Measurements from ENCODE around the gene GMCL2. TPM values are rescaled to one million over a fixed set of nuclear protein-coding genes. Genes with fewer than 3 reads are reported as not detected.
A peak's percentile ranks its signal among the peaks of the same experiment; 100 is the strongest.

GMCL2 gene
- total RNA-seq, 2 donors from 2014 or later = not detected

DNA sequence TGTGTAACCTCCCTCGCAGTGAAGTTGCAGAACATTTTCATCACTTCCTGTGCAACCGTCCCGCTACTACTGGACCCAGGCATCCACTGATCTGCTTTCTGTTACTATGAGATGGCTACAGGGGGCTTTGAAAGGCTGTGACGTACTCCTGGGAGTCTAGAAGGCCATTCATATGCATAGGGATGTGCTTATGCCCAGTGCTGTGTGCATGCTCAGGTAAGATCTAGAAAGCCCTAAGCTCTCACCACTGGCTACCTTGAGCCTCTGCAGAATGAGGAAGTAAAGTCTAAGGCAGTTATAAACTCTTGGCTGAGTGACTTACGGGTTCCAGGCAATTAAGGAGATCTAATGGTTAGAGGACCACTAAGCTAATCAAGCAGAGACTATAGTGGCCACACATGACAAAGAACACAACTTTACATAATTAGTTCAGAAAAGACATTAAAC is 28.9 kb upstream of the GMCL2 start:
- Histone ChIP-seq H3K9me3 (ENCODE audit: control insufficient read depth, low read length) (no peaks in the 10 kb centered on the region), H3K4me1 (ENCODE audit: control insufficient read depth, insufficient read depth, low read length) (no peaks in the 10 kb centered on the region), H3K36me3 (ENCODE audit: control insufficient read depth, insufficient read depth, low read length) (peaks cover 86% of the 10 kb centered on the region), H3K27me3 (ENCODE audit: control insufficient read depth, insufficient read depth, low read length, poor library complexity, severe bottlenecking) (no peaks in the 10 kb centered on the region), H3K4me3 (ENCODE audit: low read length) (no peak overlapping the region), H3K9ac (ENCODE audit: extremely low read depth, low read length, poor library complexity, severe bottlenecking) (no peak overlapping the region), H3K27ac (ENCODE audit: low read depth, low read length) (no peak overlapping the region)
- Mint-ChIP-seq H3K4me1 (peaks cover 4% of the 10 kb centered on the region), H3K4me3 (no peak overlapping the region), H3K27me3 (ENCODE audit: insufficient read depth) (no peaks in the 10 kb centered on the region), H3K9me3 (no peaks in the 10 kb centered on the region), H3K27ac (no peak overlapping the region), H3K36me3 (ENCODE audit: low read depth) (peaks cover 77% of the 10 kb centered on the region)
- DNase-seq = no peak
- WGBS, 2 experiments (ENCODE audit: insufficient coverage in 1 of 2, insufficient read length in 1 of 2) = 94 to 95% methylated on average over 3 to 5 of the region's 5 CpGs
- TF ChIP-seq, protein P1, sequence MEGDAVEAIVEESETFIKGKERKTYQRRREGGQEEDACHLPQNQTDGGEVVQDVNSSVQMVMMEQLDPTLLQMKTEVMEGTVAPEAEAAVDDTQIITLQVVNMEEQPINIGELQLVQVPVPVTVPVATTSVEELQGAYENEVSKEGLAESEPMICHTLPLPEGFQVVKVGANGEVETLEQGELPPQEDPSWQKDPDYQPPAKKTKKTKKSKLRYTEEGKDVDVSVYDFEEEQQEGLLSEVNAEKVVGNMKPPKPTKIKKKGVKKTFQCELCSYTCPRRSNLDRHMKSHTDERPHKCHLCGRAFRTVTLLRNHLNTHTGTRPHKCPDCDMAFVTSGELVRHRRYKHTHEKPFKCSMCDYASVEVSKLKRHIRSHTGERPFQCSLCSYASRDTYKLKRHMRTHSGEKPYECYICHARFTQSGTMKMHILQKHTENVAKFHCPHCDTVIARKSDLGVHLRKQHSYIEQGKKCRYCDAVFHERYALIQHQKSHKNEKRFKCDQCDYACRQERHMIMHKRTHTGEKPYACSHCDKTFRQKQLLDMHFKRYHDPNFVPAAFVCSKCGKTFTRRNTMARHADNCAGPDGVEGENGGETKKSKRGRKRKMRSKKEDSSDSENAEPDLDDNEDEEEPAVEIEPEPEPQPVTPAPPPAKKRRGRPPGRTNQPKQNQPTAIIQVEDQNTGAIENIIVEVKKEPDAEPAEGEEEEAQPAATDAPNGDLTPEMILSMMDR (conservative IDR thresholded peaks at IDR 0.05) = no peak

DNA sequence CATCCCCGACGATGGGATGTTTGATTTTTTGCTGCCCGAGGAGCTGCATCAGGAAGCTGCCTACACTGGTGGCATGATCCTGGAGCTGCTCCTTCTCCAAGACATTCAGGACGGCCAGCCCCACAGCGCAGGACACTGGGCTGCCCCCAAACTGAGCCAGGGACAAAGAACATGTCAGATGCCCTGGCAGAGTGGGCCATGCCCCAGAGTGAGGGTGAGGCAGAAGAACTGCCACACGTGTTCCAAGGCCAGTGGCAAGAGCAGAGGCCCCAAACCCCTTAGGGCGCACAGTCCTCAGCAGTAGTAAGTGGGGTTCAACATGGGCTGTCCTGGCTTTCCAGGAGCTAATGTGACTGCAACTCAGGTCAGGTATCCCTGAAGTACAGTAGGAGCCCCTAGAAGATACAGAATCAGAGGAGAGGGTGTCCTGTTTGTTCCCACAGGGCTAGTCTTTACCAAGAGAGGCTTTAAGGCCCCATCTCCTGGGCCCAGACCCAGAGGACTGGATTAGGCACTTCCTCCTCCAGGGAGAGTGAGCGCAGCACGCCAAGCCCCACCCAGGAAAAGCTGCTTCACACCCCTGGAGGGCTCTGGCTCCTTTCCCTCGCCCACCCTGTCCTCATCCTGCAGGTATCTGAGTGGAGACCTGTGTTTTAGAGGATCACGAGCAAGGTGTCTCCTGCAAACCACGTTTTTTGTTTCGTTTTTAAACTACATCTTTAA is 28.3 kb upstream of the GMCL2 start:
- Mint-ChIP-seq H3K27me3 (ENCODE audit: insufficient read depth) (no peaks in the 10 kb centered on the region), H3K27ac (no peak overlapping the region), H3K4me3 (no peak overlapping the region), H3K9me3 (no peaks in the 10 kb centered on the region), H3K36me3 (ENCODE audit: low read depth) (peaks cover 77% of the 10 kb centered on the region), H3K4me1 (peaks cover 4% of the 10 kb centered on the region)
- Histone ChIP-seq H3K4me3 (ENCODE audit: low read length) (no peak overlapping the region), H3K4me1 (ENCODE audit: control insufficient read depth, insufficient read depth, low read length) (no peaks in the 10 kb centered on the region), H3K27me3 (ENCODE audit: control insufficient read depth, insufficient read depth, low read length, poor library complexity, severe bottlenecking) (no peaks in the 10 kb centered on the region), H3K36me3 (ENCODE audit: control insufficient read depth, insufficient read depth, low read length) (peaks cover 86% of the 10 kb centered on the region), H3K9me3 (ENCODE audit: control insufficient read depth, low read length) (no peaks in the 10 kb centered on the region), H3K9ac (ENCODE audit: extremely low read depth, low read length, poor library complexity, severe bottlenecking) (no peak overlapping the region), H3K27ac (ENCODE audit: low read depth, low read length) (no peak overlapping the region)
- TF ChIP-seq, protein P1 (conservative IDR thresholded peaks at IDR 0.05) = no peak
- WGBS, 2 experiments (ENCODE audit: insufficient coverage in 1 of 2, insufficient read length in 1 of 2) = 86 to 91% methylated on average over 6 to 13 of the region's 13 CpGs
- DNase-seq = peak; percentile 55

DNA sequence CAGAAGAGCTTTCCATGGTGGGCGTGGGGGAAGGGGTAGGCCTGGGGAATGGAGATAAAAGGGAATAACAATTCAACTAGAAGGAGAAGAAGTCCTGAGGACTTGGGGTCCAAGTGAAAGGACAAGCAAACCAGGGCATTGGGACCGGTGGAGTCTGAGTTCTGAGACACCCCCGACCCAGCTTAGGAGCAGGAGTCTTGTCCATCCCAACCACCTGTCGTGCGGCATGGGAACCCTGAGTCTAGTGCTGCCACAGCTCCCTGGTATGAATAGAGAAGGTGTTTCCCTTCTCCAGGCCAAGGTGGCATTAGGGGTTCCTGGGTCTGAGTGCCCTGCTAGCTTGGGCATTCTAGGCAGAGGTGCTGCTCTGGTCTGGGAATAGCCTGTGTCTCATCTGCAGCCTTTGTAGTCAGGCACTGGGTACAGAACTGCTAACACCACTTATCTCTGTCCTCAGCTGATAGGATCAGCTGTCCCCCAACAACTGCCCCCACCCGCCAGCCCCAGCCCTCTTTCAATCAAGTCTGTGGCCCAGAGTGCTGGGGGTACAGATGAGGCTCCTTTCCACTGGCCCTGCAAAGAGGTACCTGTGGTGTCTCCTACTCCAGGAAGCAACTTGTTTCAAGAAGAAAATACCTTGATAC is 27.1 kb upstream of the GMCL2 start:
- no peaks in the 10 kb centered on the region for H3K27me3 Mint-ChIP-seq (ENCODE audit: insufficient read depth)
- no peaks in the 10 kb centered on the region for H3K9me3 Mint-ChIP-seq
- Histone ChIP-seq H3K9ac (ENCODE audit: extremely low read depth, low read length, poor library complexity, severe bottlenecking) (no peak overlapping the region), H3K27ac (ENCODE audit: low read depth, low read length) (no peak overlapping the region), H3K4me1 (ENCODE audit: control insufficient read depth, insufficient read depth, low read length) (no peaks in the 10 kb centered on the region), H3K4me3 (ENCODE audit: low read length) (no peak overlapping the region), H3K36me3 (ENCODE audit: control insufficient read depth, insufficient read depth, low read length) (peaks cover 91% of the 10 kb centered on the region), H3K27me3 (ENCODE audit: control insufficient read depth, insufficient read depth, low read length, poor library complexity, severe bottlenecking) (no peaks in the 10 kb centered on the region), H3K9me3 (ENCODE audit: control insufficient read depth, low read length) (no peaks in the 10 kb centered on the region)
- WGBS, 2 experiments (ENCODE audit: insufficient coverage in 1 of 2, insufficient read length in 1 of 2) = 91 to 100% methylated on average over 2 to 6 of the region's 6 CpGs
- peak; percentile 66 for DNase-seq
- H3K4me1 Mint-ChIP-seq = peaks cover 4% of the 10 kb centered on the region
- no peak overlapping the region for H3K27ac Mint-ChIP-seq
- peaks cover 78% of the 10 kb centered on the region for H3K36me3 Mint-ChIP-seq (ENCODE audit: low read depth)
- H3K4me3 Mint-ChIP-seq = no peak overlapping the region
- TF ChIP-seq, protein P1 (conservative IDR thresholded peaks at IDR 0.05) = no peak
